Bronchial epithelial cell (primary cell): ENCODE data around the gene DARS1. TPM values are rescaled to one million over a fixed set of nuclear protein-coding genes. Genes with fewer than 3 reads are reported as not detected.

Experiments
- DNase-seq: peaks from one replicate; pipeline ENCODE4 v3.0.0-alpha.2; 2010; ENCODE audit warnings: low read depth
- FAIRE-seq: peaks from 2 replicates; lab custom pipeline; 2011; peaks lifted over from hg19 to GRCh38; lab: Jason Lieb, UNC
- H3K27me3 ChIP-seq: 2 replicates; pipeline ENCODE4 v1.5.1; 2011; ENCODE audit warnings: low read length; ENCODE audit not compliant: control insufficient read depth, insufficient read depth
- H3K36me3 ChIP-seq: 2 replicates; pipeline ENCODE4 v1.5.1; 2011; ENCODE audit warnings: low read length; ENCODE audit not compliant: control insufficient read depth, insufficient read depth
- H3K4me3 ChIP-seq: 2 replicates; pipeline ENCODE4 v1.5.1; 2011; ENCODE audit warnings: mild to moderate bottlenecking, low read depth, low read length, control low read depth
- total RNA-seq: library from RNA; depleted of rRNA; stranded (reverse); fragments of >200 nt; gene quantifications from 2 replicates; pipeline ENCODE4 v1.2.1, GENCODE V29; 2014
- TF ChIP-seq, protein P1 (sequence below): IDR thresholded peaks from 2 replicates; pipeline ENCODE4 v1.5.1; 2011; ENCODE audit warnings: mild to moderate bottlenecking, moderate library complexity, low read length, control low read depth, inconsistent platforms; ENCODE audit not compliant: insufficient read depth, severe bottlenecking

Gene DARS1
- total RNA-seq, 1 donor from 2014 or later: 111 TPM

DNA sequence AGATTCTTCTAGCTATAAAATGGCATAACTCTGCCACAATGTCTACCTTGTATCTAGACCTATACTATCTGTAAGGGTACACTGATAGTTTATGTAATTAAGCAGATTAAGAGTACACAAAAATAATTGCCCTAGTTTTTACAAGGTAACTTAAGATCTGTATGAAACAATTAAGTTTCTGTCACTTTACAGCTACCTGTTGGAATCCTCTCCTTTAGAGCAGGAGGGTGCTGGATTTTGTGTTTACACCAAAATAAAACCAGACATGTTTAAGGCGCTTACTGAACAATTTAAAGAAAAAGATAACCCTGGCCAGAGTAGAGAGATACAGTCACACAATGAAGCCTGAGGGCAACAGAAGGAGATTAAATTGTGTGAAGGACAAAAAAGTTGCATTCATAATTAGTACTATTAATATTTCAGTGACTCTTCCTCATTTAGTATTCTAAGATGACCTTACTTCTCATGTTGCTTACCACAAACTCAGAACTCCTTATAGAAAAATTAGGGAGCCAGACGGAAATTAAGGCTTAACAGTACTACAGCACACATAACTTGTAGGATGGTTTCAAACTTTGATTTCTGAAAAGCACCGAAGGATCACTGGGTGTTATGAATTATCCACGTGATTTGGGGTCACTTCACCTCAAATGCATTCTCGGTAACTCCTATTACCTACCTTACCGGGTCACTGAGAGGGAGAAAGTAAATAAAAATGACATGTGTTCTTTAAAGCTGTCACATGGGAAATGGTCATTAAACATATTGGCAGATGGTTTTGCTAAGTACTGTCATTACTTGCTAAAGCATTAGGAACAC, 1.0 kb downstream of the DARS1 start:
- peaks cover 8% of the 10 kb centered on the region for H3K36me3 ChIP-seq
- peak overlapping the region; percentile 85 for H3K4me3 ChIP-seq
- H3K27me3 ChIP-seq: no peaks in the 10 kb centered on the region
- no peak for FAIRE-seq
- TF ChIP-seq, protein P1, sequence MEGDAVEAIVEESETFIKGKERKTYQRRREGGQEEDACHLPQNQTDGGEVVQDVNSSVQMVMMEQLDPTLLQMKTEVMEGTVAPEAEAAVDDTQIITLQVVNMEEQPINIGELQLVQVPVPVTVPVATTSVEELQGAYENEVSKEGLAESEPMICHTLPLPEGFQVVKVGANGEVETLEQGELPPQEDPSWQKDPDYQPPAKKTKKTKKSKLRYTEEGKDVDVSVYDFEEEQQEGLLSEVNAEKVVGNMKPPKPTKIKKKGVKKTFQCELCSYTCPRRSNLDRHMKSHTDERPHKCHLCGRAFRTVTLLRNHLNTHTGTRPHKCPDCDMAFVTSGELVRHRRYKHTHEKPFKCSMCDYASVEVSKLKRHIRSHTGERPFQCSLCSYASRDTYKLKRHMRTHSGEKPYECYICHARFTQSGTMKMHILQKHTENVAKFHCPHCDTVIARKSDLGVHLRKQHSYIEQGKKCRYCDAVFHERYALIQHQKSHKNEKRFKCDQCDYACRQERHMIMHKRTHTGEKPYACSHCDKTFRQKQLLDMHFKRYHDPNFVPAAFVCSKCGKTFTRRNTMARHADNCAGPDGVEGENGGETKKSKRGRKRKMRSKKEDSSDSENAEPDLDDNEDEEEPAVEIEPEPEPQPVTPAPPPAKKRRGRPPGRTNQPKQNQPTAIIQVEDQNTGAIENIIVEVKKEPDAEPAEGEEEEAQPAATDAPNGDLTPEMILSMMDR: no peak
- DNase-seq: no peak

DNA sequence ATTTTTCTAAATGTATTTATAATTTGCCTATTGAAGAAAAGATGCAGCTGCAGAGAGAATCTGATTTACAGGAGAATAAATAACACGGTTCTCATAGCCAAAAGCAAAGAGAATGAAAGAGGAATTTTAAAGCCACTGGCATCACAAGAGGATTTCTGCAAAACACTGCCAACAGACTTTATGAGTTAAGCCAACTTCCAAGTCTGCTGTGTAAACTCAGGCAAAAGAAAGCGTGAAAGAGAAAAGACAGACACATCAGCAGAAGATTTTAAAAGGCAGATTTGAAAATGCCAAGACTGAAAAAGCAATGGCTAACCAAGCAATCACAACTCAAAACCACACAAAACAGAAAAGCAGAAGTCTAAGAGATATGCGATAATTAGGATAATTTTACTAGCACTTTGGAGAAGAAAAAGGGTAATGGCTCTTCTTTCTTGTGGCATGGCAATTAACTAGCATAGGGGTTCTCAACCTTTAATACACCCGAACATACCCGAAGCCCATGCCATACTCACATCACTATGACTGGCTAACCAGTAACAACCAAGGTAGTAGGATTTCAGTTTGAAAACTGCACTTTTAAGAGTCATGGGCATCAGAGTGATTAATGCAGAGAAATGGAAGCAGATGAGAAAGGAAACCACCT, 4.9 kb downstream of the DARS1 start:
- TF ChIP-seq, protein P1: no peak
- DNase-seq (no peak), FAIRE-seq (no peak)
- peaks cover 10% of the 10 kb centered on the region for H3K36me3 ChIP-seq
- H3K27me3 ChIP-seq: no peaks in the 10 kb centered on the region
- no peak overlapping the region for H3K4me3 ChIP-seq

DNA sequence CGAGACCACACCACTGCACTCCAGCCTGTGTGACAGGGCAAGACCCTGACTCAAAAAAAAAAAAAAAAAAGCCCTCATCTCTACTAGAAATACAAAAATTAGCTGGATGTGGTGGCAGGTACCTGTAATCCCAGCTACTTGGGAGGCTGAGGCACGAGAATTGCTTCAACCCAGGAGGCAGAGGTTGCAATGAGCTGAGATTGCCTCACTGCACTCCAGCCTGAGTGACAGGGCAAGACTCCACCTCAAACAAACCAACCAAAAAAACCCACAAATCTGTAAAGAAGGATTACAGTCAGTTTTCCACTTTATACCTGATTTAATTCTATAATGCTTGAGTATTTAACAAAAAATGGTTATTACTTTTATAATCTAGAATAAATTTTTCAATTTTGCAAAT, 9.7 kb downstream of the DARS1 start:
- Histone ChIP-seq H3K27me3 (no peaks in the 10 kb centered on the region), H3K36me3 (peaks cover 7% of the 10 kb centered on the region), H3K4me3 (no peak overlapping the region)
- FAIRE-seq: no peak
- TF ChIP-seq, protein P1: no peak
- no peak for DNase-seq

DNA sequence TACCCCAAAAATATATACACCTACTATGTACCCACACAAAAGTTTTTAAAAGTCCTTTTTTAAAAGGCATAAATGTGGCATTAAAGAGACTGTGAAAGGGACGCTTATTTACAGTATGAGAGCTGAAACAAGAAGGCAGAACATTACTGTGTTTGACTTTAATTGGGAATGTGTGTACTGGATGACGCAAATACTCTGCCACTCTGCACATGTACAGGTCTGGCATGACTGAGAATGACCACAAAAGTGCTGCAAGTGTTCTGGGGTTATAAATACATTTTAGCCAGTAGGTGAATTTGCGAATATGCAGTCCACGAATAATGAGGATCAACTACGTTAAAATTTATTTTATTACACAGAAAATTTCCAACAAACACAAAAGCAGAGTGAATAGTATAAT, 11.4 kb downstream of the DARS1 start:
- peaks cover 3% of the 10 kb centered on the region for H3K36me3 ChIP-seq
- no peak for DNase-seq

DNA sequence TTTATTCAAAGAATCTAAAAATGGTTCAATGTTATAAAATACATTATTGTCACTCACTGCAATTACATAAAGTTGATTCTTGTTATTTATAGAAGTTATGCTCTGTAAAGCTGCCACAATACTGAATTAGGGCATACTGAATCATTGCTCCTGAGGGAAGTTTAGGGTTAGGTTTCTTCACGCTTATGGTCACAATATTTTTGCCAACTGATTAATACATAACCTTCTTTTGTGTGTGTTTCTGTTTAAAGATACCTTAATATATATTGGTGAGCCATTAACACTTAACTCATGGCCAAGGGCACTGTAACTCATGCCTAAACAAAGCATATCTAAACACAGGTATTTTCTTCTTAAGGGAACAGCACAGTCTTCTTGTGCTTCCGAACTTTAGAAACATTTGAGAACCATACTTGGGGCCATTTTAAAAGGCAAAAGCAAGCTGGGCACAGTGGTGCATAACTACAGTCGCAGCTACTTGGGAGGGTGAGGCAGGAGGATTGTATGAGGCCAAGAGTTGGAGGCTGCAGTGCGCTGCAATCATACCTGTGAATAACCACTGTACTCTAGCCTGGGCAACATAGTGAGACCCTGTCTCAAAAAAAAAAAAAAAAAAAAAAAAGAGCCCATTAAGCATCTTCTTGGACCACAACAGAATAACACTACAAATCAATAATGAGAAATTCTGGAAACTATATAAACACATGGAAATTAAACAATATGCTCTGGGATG, 15.6 kb downstream of the DARS1 start:
- H3K27me3 ChIP-seq: no peaks in the 10 kb centered on the region
- no peak for FAIRE-seq
- TF ChIP-seq, protein P1: no peak
- H3K36me3 ChIP-seq: peaks cover 2% of the 10 kb centered on the region
- DNase-seq: no peak
- no peak overlapping the region for H3K4me3 ChIP-seq

More for the DNA sequence above, 11.4 kb downstream of the DARS1 start:
- FAIRE-seq: no peak
- H3K27me3 ChIP-seq: no peaks in the 10 kb centered on the region
- TF ChIP-seq, protein P1: no peak
- H3K4me3 ChIP-seq: no peak overlapping the region
